ENCODE measurements around the gene NCK2. TPM values are rescaled to one million over a fixed set of nuclear protein-coding genes. Genes with fewer than 3 reads are reported as not detected.

Gene NCK2
- total RNA-seq, 1 experiment from 2014 or later = 49.2 TPM

DNA sequence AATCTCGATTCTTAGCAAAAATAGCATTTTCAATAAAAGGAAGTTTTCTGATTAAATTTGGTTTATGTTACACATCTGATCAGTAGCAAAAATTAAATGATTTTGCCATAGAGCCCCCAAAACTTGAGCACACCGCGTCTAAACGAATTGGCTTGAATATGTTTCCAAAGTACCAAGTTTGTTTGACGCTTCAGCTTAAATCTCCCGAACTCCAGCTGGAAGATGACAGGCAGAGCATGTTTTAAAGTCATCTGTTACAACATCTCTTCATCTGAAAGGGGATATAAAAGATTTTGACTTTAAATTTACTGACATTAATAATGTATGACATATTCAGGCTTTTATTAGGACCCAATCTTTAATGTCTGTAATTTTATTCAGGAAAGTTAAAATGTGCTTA is 129.8 kb downstream of the NCK2 start:
- Histone ChIP-seq H3T11ph (ENCODE audit: low read length) (no peak overlapping the region), H3K79me1 (ENCODE audit: insufficient read depth, low read depth, low read length, poor library complexity, severe bottlenecking) (peaks cover 3% of the 10 kb centered on the region), H3K9me3 (ENCODE audit: control insufficient read depth, low read depth, low read length) (no peaks in the 10 kb centered on the region), H2AFZ (ENCODE audit: low read length) (no peak overlapping the region), H2BK120ac (ENCODE audit: low read depth, low read length, poor library complexity, severe bottlenecking) (no peak overlapping the region), H4K8ac (replicated peaks; ENCODE audit: insufficient read length, low read depth, low read length) (no peak overlapping the region), H3K23ac (ENCODE audit: insufficient read length, low read depth, low read length) (no peak overlapping the region), H2BK20ac (ENCODE audit: low read depth, low read length, poor library complexity, severe bottlenecking) (no peak overlapping the region), H2BK15ac (ENCODE audit: low read depth, low read length) (no peak overlapping the region), H3K4ac (ENCODE audit: low read depth, low read length) (no peak overlapping the region), H4K91ac (ENCODE audit: insufficient read length, low read depth, low read length) (no peak overlapping the region), H3K18ac (ENCODE audit: insufficient read length, low read depth, low read length) (no peak overlapping the region), H3K14ac (ENCODE audit: insufficient read depth, low read length) (no peak overlapping the region), H3K27ac (ENCODE audit: insufficient read length, low read depth, low read length) (no peak overlapping the region), H3K4me1 (ENCODE audit: insufficient read depth, low read length) (no peaks in the 10 kb centered on the region), H3K4me2 (ENCODE audit: insufficient read depth, insufficient read length, low read length) (no peak overlapping the region), H4K20me1 (ENCODE audit: control insufficient read depth, insufficient read depth, insufficient read length) (no peaks in the 10 kb centered on the region), H2BK12ac (ENCODE audit: insufficient read length, low read depth, low read length) (no peak overlapping the region), H4K5ac (ENCODE audit: insufficient read length, low read depth, low read length) (no peak overlapping the region), H3K23me2 (ENCODE audit: insufficient read length, low read depth, low read length, poor library complexity, severe bottlenecking) (no peaks in the 10 kb centered on the region), H2AK5ac (ENCODE audit: insufficient read length, low read length) (no peak overlapping the region), H2BK5ac (ENCODE audit: insufficient read length, low read length) (no peak overlapping the region), H3K9ac (ENCODE audit: extremely low read depth, insufficient read length, low read length) (no peak overlapping the region), H3K79me2 (ENCODE audit: insufficient read depth, low read length) (no peaks in the 10 kb centered on the region; the same call in 1 of the 2 replicates), H3K27me3 (ENCODE audit: insufficient read depth, low read length) (no peaks in the 10 kb centered on the region), H3K56ac (ENCODE audit: insufficient read length, low read depth, low read length) (no peak overlapping the region)
- H3K36me3 Mint-ChIP-seq (ENCODE audit: insufficient read depth in 1 of 3, low read depth in 3 of 3) = peaks cover 2 to 15% (median 7%) of the 10 kb centered on the region in 3 experiments; a peak in 4 of 7 replicates
- peaks cover 13 to 32% of the 10 kb centered on the region in 2 experiments for H3K4me1 Mint-ChIP-seq
- H3K4me3 Mint-ChIP-seq = no peak overlapping the region
- WGBS (ENCODE audit: extremely low coverage, insufficient read length, low lambda C conversion rate) = no CpG with 5 or more reads among the region's 6 CpGs
- no peak overlapping the region for H3K27ac Mint-ChIP-seq
- no peaks in the 10 kb centered on the region; the same call in 1 of the 2 replicates for H3K27me3 Mint-ChIP-seq (ENCODE audit: low read depth)
- TF ChIP-seq, protein P1, sequence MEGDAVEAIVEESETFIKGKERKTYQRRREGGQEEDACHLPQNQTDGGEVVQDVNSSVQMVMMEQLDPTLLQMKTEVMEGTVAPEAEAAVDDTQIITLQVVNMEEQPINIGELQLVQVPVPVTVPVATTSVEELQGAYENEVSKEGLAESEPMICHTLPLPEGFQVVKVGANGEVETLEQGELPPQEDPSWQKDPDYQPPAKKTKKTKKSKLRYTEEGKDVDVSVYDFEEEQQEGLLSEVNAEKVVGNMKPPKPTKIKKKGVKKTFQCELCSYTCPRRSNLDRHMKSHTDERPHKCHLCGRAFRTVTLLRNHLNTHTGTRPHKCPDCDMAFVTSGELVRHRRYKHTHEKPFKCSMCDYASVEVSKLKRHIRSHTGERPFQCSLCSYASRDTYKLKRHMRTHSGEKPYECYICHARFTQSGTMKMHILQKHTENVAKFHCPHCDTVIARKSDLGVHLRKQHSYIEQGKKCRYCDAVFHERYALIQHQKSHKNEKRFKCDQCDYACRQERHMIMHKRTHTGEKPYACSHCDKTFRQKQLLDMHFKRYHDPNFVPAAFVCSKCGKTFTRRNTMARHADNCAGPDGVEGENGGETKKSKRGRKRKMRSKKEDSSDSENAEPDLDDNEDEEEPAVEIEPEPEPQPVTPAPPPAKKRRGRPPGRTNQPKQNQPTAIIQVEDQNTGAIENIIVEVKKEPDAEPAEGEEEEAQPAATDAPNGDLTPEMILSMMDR (conservative IDR thresholded peaks at IDR 0.05) = no peak
- no peaks in the 10 kb centered on the region; a peak in 1 of 5 replicates for H3K9me3 Mint-ChIP-seq
- no peak for DNase-seq
